GM12878 (cell line): ENCODE data around the gene CBFA2T3. TPM values are rescaled to one million over a fixed set of nuclear protein-coding genes. Genes with fewer than 3 reads are reported as not detected.

Experiments used
- ASH2L ChIP-seq: fragments of 300-600, 200-600 bp; sonication (generic); IDR thresholded peaks from 2 replicates; pipeline ENCODE4 v1.6.1; 2017; ENCODE audit warnings: low read depth, mild to moderate bottlenecking, borderline replicate concordance
- BHLHE40 ChIP-seq, 2 experiments: fragments of 450-650 bp in 1 of 2; IDR thresholded peaks; 2 replicates each; pipeline ENCODE4 v1.6.1; 2011 to 2017; ENCODE audit warnings: low read depth in 2 of 2, borderline replicate concordance in 1 of 2, improper control_type of control experiment in 1 of 2, low read length in 1 of 2, mild to moderate bottlenecking in 1 of 2
- CBX5 ChIP-seq: sonication (generic); IDR thresholded peaks from 2 replicates; pipeline ENCODE4 v1.6.1; 2016; ENCODE audit warnings: low read depth, moderate library complexity, mild to moderate bottlenecking, inconsistent platforms
- CREM ChIP-seq: IDR thresholded peaks from 2 replicates; pipeline ENCODE4 v1.6.1; 2014; ENCODE audit warnings: antibody characterized with exemption, low read depth
- GATAD2B ChIP-seq: fragments of 450-650 bp; conservative IDR thresholded peaks from 2 replicates; pipeline ENCODE4 v1.6.1; 2017; ENCODE audit warnings: low read depth, mild to moderate bottlenecking, moderate library complexity
- MTA2 ChIP-seq: fragments of 450-650 bp; IDR thresholded peaks from 2 replicates; pipeline ENCODE4 v1.6.1; 2016; ENCODE audit warnings: low read depth, mild to moderate bottlenecking, moderate library complexity
- NR2C2 ChIP-seq: IDR thresholded peaks from 2 replicates; pipeline ENCODE4 v1.6.1; 2011; ENCODE audit warnings: borderline replicate concordance, low read depth; ENCODE audit not compliant: control insufficient read depth, insufficient read length
- NR2F1 ChIP-seq: fragments of 450-650 bp; conservative IDR thresholded peaks from 2 replicates; pipeline ENCODE4 v1.6.1; 2017; ENCODE audit warnings: mild to moderate bottlenecking
- POLR2AphosphoS5 ChIP-seq: IDR thresholded peaks from 2 replicates; pipeline ENCODE4 v1.6.1; 2011; ENCODE audit warnings: mild to moderate bottlenecking, low read length, inconsistent platforms
- POU2F2 ChIP-seq: IDR thresholded peaks from 3 replicates; pipeline ENCODE4 v1.6.1; 2011; ENCODE audit warnings: low read depth, mild to moderate bottlenecking, low read length, borderline replicate concordance
- RAD21 ChIP-seq: IDR thresholded peaks from 2 replicates; pipeline ENCODE4 v1.6.1; 2011; ENCODE audit warnings: mild to moderate bottlenecking, low read depth, low read length, moderate library complexity; ENCODE audit not compliant: insufficient read depth
- RCOR1 ChIP-seq: conservative IDR thresholded peaks from 2 replicates; pipeline ENCODE4 v1.6.1; 2012; ENCODE audit warnings: low read depth, low read length, improper control_type of control experiment
- RELB ChIP-seq: fragments of 450-650 bp; IDR thresholded peaks from 2 replicates; pipeline ENCODE4 v1.6.1; 2017; ENCODE audit warnings: low read depth, mild to moderate bottlenecking, moderate library complexity
- SMC3 ChIP-seq: IDR thresholded peaks from 2 replicates; pipeline ENCODE4 v1.6.1; 2011; ENCODE audit warnings: low read length, improper control_type of control experiment, borderline replicate concordance
- SREBF1 ChIP-seq: IDR thresholded peaks from 2 replicates; pipeline ENCODE4 v1.6.1; 2012; ENCODE audit warnings: mild to moderate bottlenecking, low read length
- SUPT20H ChIP-seq: IDR thresholded peaks from 2 replicates; pipeline ENCODE4 v1.6.1; 2011; ENCODE audit warnings: low read depth, mild to moderate bottlenecking, low read length, moderate library complexity, borderline replicate concordance; ENCODE audit not compliant: control insufficient read depth
- ZBTB40 ChIP-seq: fragments of 450-650 bp; IDR thresholded peaks from 2 replicates; pipeline ENCODE4 v1.6.1; 2016; ENCODE audit warnings: mild to moderate bottlenecking, moderate library complexity, borderline replicate concordance
- ZNF207 ChIP-seq: fragments of 450-650 bp; IDR thresholded peaks from 2 replicates; pipeline ENCODE4 v1.6.1; 2014; ENCODE audit warnings: antibody characterized with exemption, mild to moderate bottlenecking, borderline replicate concordance
- polyA plus RNA-seq, 11 experiments: library from polyadenylated mRNA; depleted of rRNA in 4 of 11; unstranded in 6 of 11; stranded (reverse) in 5 of 11; fragments of >200 nt; fragmentation: Nextera tagmentation in 4 of 11; fragmentation: Illumina TruSeq in 1 of 11; extraction: Ambion mirVana in 4 of 11; extraction: Trizol in 1 of 11; gene quantifications; 1 replicate in 1 of 11; 2 replicates in 10 of 11; pipeline versions ENCODE4 v1.2.1 to v1.2.3, GENCODE V29; 2011 to 2016; ENCODE audit warnings: inconsistent platforms in 2 of 11, missing spikeins in 2 of 11, low read depth in 1 of 11
- total RNA-seq, 4 experiments: library from RNA; depleted of rRNA in 3 of 4; stranded (reverse); fragments of >200 nt in 3 of 4; fragmentation: Illumina TruSeq in 1 of 4; extraction: Trizol in 1 of 4; gene quantifications; 2 replicates each; pipeline versions ENCODE4 v1.2.1 to v1.2.3, GENCODE V29; 2013 to 2021
- TF ChIP-seq, protein P1 (sequence below): fragments of 450-650 bp; IDR thresholded peaks from 2 replicates; pipeline ENCODE4 v1.6.1; 2017; ENCODE audit warnings: mild to moderate bottlenecking, low read depth, inconsistent platforms; ENCODE audit not compliant: poor library complexity, severe bottlenecking
- TF ChIP-seq, protein P2 (sequence below): fragments of 450-650 bp; IDR thresholded peaks from 2 replicates; pipeline ENCODE4 v1.6.1; 2016; ENCODE audit warnings: mild to moderate bottlenecking

The CBFA2T3 gene
- total and polyA plus RNA-seq, 10 of the 15 experiments (the other 5 are each of a cell fraction or from before 2014, with no cell fraction given), result 0.69 to 42.6 (median 4.5) TPM

GRCh38 chr16:89020068-89020924, 43.3 kb upstream of the CBFA2T3 start (continued):
- TF ChIP-seq GATAD2B (peak; percentile 74), MTA2 (peak; percentile 87), ASH2L (no peak), CREM (0 out of 2 replicates have a peak, but pooled peaks have one; percentile 27), RAD21 (no peak), NR2F1 (peak; percentile 74), SMC3 (peak; percentile 4; the same call in 1 of the 2 replicates), NR2C2 (no peak), SREBF1 (peak; percentile 30; the same call in 1 of the 2 replicates), CBX5 (0 out of 2 replicates have a peak, but pooled peaks have one; percentile 36), ZNF207 (no peak), POU2F2 (peak; percentile 35; the same call in 1 of the 3 replicates), ZBTB40 (no peak), RCOR1 (0 out of 2 replicates have a peak, but pooled peaks have one; percentile 24), RELB (peak; percentile 94; the same call in 1 of the 2 replicates), BHLHE40 (IDR thresholded peaks at IDR 0.05; ENCODE audit: borderline replicate concordance in 1 of 2, low read depth in 2 of 2, low read length in 1 of 2) (peak; percentile 96 to 98), SUPT20H (no peak), POLR2AphosphoS5 (no peak)
- TF ChIP-seq, protein P1, sequence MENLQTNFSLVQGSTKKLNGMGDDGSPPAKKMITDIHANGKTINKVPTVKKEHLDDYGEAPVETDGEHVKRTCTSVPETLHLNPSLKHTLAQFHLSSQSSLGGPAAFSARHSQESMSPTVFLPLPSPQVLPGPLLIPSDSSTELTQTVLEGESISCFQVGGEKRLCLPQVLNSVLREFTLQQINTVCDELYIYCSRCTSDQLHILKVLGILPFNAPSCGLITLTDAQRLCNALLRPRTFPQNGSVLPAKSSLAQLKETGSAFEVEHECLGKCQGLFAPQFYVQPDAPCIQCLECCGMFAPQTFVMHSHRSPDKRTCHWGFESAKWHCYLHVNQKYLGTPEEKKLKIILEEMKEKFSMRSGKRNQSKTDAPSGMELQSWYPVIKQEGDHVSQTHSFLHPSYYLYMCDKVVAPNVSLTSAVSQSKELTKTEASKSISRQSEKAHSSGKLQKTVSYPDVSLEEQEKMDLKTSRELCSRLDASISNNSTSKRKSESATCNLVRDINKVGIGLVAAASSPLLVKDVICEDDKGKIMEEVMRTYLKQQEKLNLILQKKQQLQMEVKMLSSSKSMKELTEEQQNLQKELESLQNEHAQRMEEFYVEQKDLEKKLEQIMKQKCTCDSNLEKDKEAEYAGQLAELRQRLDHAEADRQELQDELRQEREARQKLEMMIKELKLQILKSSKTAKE, result peak; percentile 87
- TF ChIP-seq, protein P2, sequence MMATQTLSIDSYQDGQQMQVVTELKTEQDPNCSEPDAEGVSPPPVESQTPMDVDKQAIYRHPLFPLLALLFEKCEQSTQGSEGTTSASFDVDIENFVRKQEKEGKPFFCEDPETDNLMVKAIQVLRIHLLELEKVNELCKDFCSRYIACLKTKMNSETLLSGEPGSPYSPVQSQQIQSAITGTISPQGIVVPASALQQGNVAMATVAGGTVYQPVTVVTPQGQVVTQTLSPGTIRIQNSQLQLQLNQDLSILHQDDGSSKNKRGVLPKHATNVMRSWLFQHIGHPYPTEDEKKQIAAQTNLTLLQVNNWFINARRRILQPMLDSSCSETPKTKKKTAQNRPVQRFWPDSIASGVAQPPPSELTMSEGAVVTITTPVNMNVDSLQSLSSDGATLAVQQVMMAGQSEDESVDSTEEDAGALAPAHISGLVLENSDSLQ, result peak; percentile 18; the same call in 1 of the 2 replicates
